GM12878 (cell line): ENCODE data around the gene AGPAT2. TPM values are rescaled to one million over a fixed set of nuclear protein-coding genes. Genes with fewer than 3 reads are reported as not detected.

Source experiments
- ATAC-seq: fragments of 200-7000 bp; cut with Tn5 transposase; 3 replicates; pipeline ENCODE4 v1.9.1; 2020; ENCODE audit warnings: mild to moderate bottlenecking, moderate library complexity
- BruUV-seq: library from RNA; stranded (reverse); fragments of 400-500 nt; replicated peaks from 2 replicates; lab custom pipeline; 2021; lab: Mats Ljungman, UMichigan
- CTCF ChIA-PET: fragments of 300-600 bp; sonication (Branson Sonifier 250); formaldehyde crosslinking; extraction: SDS; loops from one replicate; lab custom pipeline; 2021; ENCODE audit warnings: inconsistent platforms; lab: Yijun Ruan, JAX
- POLR2A ChIA-PET: fragments of 350-600 bp; formaldehyde crosslinking; extraction: SDS; loops from one replicate; lab custom pipeline; 2021; ENCODE audit warnings: inconsistent platforms; lab: Charles Lee
- RAD21 ChIA-PET: fragments of 300-600 bp; sonication (Branson Sonifier 250); formaldehyde crosslinking; loops from one replicate; lab custom pipeline; 2023; ENCODE audit warnings: antibody characterized with exemption; ENCODE audit not compliant: unreplicated experiment; lab: Charles Lee
- SMC1A ChIA-PET: fragments of 300-600 bp; sonication (Branson Sonifier 250); formaldehyde crosslinking; loops from one replicate; lab custom pipeline; 2023; ENCODE audit not compliant: unreplicated experiment, uncharacterized antibody; lab: Charles Lee
- DNase-seq: peaks from one replicate; pipeline ENCODE4 v3.0.0-alpha.2; 2011; ENCODE audit warnings: low read depth, low spot score
- FAIRE-seq: peaks from 3 replicates; lab custom pipeline; 2011; peaks lifted over from hg19 to GRCh38; lab: Jason Lieb, UNC
- H2AFZ ChIP-seq: 2 replicates; pipeline ENCODE4 v1.6.0; 2011; ENCODE audit warnings: low read depth, low read length, control low read depth; ENCODE audit not compliant: control insufficient read depth
- H3K27ac ChIP-seq: 2 replicates; pipeline ENCODE4 v1.5.1; 2011; ENCODE audit warnings: control low read depth; ENCODE audit not compliant: control insufficient read depth, insufficient read depth
- H3K27me3 ChIP-seq, 2 experiments: replicated peaks in 1 of 2; 2 replicates each; pipeline versions ENCODE4 v1.6.0 to v1.6.1; 2011; ENCODE audit warnings: low read length in 1 of 2; ENCODE audit not compliant: control insufficient read depth in 2 of 2, insufficient read depth in 2 of 2
- H3K36me3 ChIP-seq, 2 experiments: 2 replicates each; pipeline ENCODE4 v1.5.1; 2011; ENCODE audit warnings: low read length in 1 of 2; ENCODE audit not compliant: control insufficient read depth in 2 of 2, insufficient read depth in 2 of 2
- H3K4me1 ChIP-seq: 2 replicates; pipeline ENCODE4 v1.6.1; 2011; ENCODE audit warnings: mild to moderate bottlenecking, low read length, moderate library complexity, mixed read lengths; ENCODE audit not compliant: control insufficient read depth, insufficient read depth
- H3K4me2 ChIP-seq: 2 replicates; pipeline ENCODE4 v1.6.0; 2011; ENCODE audit warnings: control low read depth; ENCODE audit not compliant: control insufficient read depth, insufficient read depth
- H3K4me3 ChIP-seq: fragments of 200-600 bp; sonication (generic); 2 replicates; pipeline ENCODE4 v1.5.1; 2016
- H3K79me2 ChIP-seq: 2 replicates; pipeline ENCODE4 v1.6.0; 2011; ENCODE audit warnings: low read length; ENCODE audit not compliant: control insufficient read depth, insufficient read depth
- H3K9ac ChIP-seq: 2 replicates; pipeline ENCODE4 v1.8.0; 2011; ENCODE audit warnings: low read length, control low read depth, mixed read lengths; ENCODE audit not compliant: control insufficient read depth, insufficient read depth
- H3K9me3 ChIP-seq: replicated peaks from 3 replicates; pipeline ENCODE4 v1.5.1; 2011; ENCODE audit warnings: mild to moderate bottlenecking, low read length; ENCODE audit not compliant: control insufficient read depth, insufficient read depth
- H4K20me1 ChIP-seq: 2 replicates; pipeline ENCODE4 v1.6.0; 2011; ENCODE audit not compliant: control insufficient read depth, insufficient read depth
- CBX5 ChIP-seq: sonication (generic); IDR thresholded peaks from 2 replicates; pipeline ENCODE4 v1.6.1; 2016; ENCODE audit warnings: low read depth, moderate library complexity, mild to moderate bottlenecking, inconsistent platforms
- EP300 ChIP-seq, 2 experiments: fragments of 150-350 bp in 1 of 2; IDR thresholded peaks; 2 replicates each; pipeline ENCODE4 v1.6.1; 2011 to 2012; ENCODE audit warnings: low read depth in 2 of 2, low read length in 2 of 2, borderline replicate concordance in 1 of 2, improper control_type of control experiment in 1 of 2, inconsistent platforms in 1 of 2; ENCODE audit not compliant: control insufficient read depth in 1 of 2
- GABPA ChIP-seq: IDR thresholded peaks from 2 replicates; pipeline ENCODE4 v1.6.1; 2014; ENCODE audit warnings: antibody characterized with exemption, low read depth, mild to moderate bottlenecking, inconsistent platforms
- HCFC1 ChIP-seq: fragments of 150-350 bp; IDR thresholded peaks from 2 replicates; pipeline ENCODE4 v1.6.1; 2014; ENCODE audit warnings: low read length
- MXI1 ChIP-seq: fragments of 150-350 bp; IDR thresholded peaks from 2 replicates; pipeline ENCODE4 v1.6.1; 2011; ENCODE audit warnings: low read depth, mild to moderate bottlenecking, inconsistent platforms, low read length, improper control_type of control experiment
- NFYA ChIP-seq: IDR thresholded peaks from 2 replicates; pipeline ENCODE4 v1.6.1; 2011; ENCODE audit warnings: low read depth, mild to moderate bottlenecking, low read length, improper control_type of control experiment, borderline replicate concordance
- RB1 ChIP-seq: fragments of 450-650 bp; formaldehyde crosslinking; IDR thresholded peaks from 2 replicates; pipeline ENCODE4 v1.6.1; 2017; ENCODE audit warnings: mild to moderate bottlenecking, borderline replicate concordance
- RCOR1 ChIP-seq: conservative IDR thresholded peaks from 2 replicates; pipeline ENCODE4 v1.6.1; 2012; ENCODE audit warnings: low read depth, low read length, improper control_type of control experiment
- SKIL ChIP-seq: fragments of 450-650 bp; IDR thresholded peaks from 2 replicates; pipeline ENCODE4 v1.6.1; 2017; ENCODE audit warnings: mild to moderate bottlenecking, low read depth, inconsistent platforms; ENCODE audit not compliant: poor library complexity, severe bottlenecking
- SMAD1 ChIP-seq: fragments of 450-650 bp; IDR thresholded peaks from 2 replicates; pipeline ENCODE4 v1.6.1; 2018; ENCODE audit warnings: mild to moderate bottlenecking, low read depth; ENCODE audit not compliant: partially characterized antibody
- SMAD5 ChIP-seq: IDR thresholded peaks from 2 replicates; pipeline ENCODE4 v1.6.1; 2016; ENCODE audit warnings: antibody characterized with exemption, low read depth
- SREBF1 ChIP-seq: IDR thresholded peaks from 2 replicates; pipeline ENCODE4 v1.6.1; 2012; ENCODE audit warnings: mild to moderate bottlenecking, low read length
- TCF7 ChIP-seq: IDR thresholded peaks from 2 replicates; pipeline ENCODE4 v1.6.1; 2014; ENCODE audit warnings: antibody characterized with exemption, borderline replicate concordance
- YY1 ChIP-seq: IDR thresholded peaks from 2 replicates; pipeline ENCODE4 v1.6.1; 2011; ENCODE audit warnings: low read depth, mild to moderate bottlenecking, low read length
- ZNF24 ChIP-seq: fragments of 450-650 bp; IDR thresholded peaks from 2 replicates; pipeline ENCODE4 v1.6.1; 2017; ENCODE audit warnings: antibody characterized with exemption, mild to moderate bottlenecking
- ZNF384 ChIP-seq: IDR thresholded peaks from 2 replicates; pipeline ENCODE4 v1.6.1; 2012; ENCODE audit warnings: low read depth, mild to moderate bottlenecking, low read length, improper control_type of control experiment, borderline replicate concordance
- ZNF622 ChIP-seq: fragments of 450-650 bp; IDR thresholded peaks from 2 replicates; pipeline ENCODE4 v1.6.1; 2017; ENCODE audit warnings: mild to moderate bottlenecking, inconsistent platforms
- WGBS: methylation state at CpG from one replicate; pipeline ENCODE4 v1.1.6; 2016; ENCODE audit warnings: low lambda C conversion rate; ENCODE audit not compliant: insufficient replicate concordance, insufficient coverage; ENCODE audit errors: missing lambda C conversion rate; 5-methylcytosine and 5-hydroxymethylcytosine counted together
- in situ Hi-C: fragments of 300-500 bp; cut with MboI; formaldehyde crosslinking; loops from 9 replicates; pipeline ENCODE4 v1.14.3; 2018; ENCODE audit warnings: mixed read lengths
- intact Hi-C: fragments of 100-400 bp; cut with micrococcal nuclease; formaldehyde crosslinking; loops from one replicate; pipeline ENCODE4 v1.14.2; 2022; ENCODE audit not compliant: unreplicated experiment
- polyA plus RNA-seq, 11 experiments: library from polyadenylated mRNA; depleted of rRNA in 4 of 11; unstranded in 6 of 11; stranded (reverse) in 5 of 11; fragments of >200 nt; fragmentation: Nextera tagmentation in 4 of 11; fragmentation: Illumina TruSeq in 1 of 11; extraction: Ambion mirVana in 4 of 11; extraction: Trizol in 1 of 11; gene quantifications; 1 replicate in 1 of 11; 2 replicates in 10 of 11; pipeline versions ENCODE4 v1.2.1 to v1.2.3, GENCODE V29; 2011 to 2016; ENCODE audit warnings: inconsistent platforms in 2 of 11, missing spikeins in 2 of 11, low read depth in 1 of 11
- total RNA-seq, 4 experiments: library from RNA; depleted of rRNA in 3 of 4; stranded (reverse); fragments of >200 nt in 3 of 4; fragmentation: Illumina TruSeq in 1 of 4; extraction: Trizol in 1 of 4; gene quantifications; 2 replicates each; pipeline versions ENCODE4 v1.2.1 to v1.2.3, GENCODE V29; 2013 to 2021
- TF ChIP-seq, protein P1 (sequence below): fragments of 450-650 bp; formaldehyde crosslinking; IDR thresholded peaks from 2 replicates; pipeline ENCODE4 v1.5.0; 2022; ENCODE audit warnings: mild to moderate bottlenecking, missing genetic modification characterization

AGPAT2 gene
- total and polyA plus RNA-seq, 10 of the 15 experiments (the other 5 are each of a cell fraction or from before 2014, with no cell fraction given): 0.10 to 28.5 (median 18.2) TPM

DNA sequence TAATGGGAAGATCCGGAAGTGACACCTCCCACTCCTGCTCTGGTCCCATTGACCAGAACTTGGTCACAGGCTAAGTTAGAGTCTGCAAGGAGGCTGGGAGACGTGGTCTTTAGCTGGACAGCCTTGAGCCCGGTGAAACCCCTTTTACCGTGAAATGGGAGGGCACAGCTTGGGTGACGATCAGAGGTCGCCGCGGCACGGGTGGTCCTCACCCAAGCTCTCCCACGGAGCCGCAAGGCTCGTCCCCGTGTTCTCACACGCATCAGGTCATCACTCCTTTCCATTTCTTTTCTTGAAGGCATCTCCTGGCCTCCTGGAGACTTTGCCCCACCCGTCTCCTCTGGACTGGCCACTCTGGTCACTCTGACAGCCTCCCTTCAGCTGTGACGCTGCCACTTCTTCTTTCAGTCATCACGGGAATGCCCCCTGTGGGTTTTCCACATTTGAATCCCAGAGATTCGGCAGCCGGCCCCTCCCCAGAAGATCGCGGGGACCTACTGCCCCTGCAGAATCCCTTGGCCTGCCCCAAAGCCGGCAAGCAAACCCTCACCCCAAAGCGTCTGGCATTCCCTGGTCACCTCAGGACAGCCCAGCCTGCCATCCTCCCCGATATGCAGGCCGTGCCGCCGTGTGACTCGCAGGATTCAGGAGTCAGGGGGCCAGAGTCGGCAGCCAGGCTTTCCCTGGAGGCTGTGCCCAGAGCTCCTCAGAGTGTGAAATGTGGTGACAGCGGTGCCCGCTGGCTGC is 43.5 kb downstream of the AGPAT2 start (continued):
- TF ChIP-seq SMAD5: no peak
- TF ChIP-seq YY1: no peak
- TF ChIP-seq, protein P1, sequence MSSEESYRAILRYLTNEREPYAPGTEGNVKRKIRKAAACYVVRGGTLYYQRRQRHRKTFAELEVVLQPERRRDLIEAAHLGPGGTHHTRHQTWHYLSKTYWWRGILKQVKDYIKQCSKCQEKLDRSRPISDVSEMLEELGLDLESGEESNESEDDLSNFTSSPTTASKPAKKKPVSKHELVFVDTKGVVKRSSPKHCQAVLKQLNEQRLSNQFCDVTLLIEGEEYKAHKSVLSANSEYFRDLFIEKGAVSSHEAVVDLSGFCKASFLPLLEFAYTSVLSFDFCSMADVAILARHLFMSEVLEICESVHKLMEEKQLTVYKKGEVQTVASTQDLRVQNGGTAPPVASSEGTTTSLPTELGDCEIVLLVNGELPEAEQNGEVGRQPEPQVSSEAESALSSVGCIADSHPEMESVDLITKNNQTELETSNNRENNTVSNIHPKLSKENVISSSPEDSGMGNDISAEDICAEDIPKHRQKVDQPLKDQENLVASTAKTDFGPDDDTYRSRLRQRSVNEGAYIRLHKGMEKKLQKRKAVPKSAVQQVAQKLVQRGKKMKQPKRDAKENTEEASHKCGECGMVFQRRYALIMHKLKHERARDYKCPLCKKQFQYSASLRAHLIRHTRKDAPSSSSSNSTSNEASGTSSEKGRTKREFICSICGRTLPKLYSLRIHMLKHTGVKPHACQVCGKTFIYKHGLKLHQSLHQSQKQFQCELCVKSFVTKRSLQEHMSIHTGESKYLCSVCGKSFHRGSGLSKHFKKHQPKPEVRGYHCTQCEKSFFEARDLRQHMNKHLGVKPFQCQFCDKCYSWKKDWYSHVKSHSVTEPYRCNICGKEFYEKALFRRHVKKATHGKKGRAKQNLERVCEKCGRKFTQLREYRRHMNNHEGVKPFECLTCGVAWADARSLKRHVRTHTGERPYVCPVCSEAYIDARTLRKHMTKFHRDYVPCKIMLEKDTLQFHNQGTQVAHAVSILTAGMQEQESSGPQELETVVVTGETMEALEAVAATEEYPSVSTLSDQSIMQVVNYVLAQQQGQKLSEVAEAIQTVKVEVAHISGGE (CRISPR knock-in tag): no peak
- TF ChIP-seq HCFC1: no peak
- no peak for TF ChIP-seq SMAD1
- TF ChIP-seq ZNF622: no peak

DNA sequence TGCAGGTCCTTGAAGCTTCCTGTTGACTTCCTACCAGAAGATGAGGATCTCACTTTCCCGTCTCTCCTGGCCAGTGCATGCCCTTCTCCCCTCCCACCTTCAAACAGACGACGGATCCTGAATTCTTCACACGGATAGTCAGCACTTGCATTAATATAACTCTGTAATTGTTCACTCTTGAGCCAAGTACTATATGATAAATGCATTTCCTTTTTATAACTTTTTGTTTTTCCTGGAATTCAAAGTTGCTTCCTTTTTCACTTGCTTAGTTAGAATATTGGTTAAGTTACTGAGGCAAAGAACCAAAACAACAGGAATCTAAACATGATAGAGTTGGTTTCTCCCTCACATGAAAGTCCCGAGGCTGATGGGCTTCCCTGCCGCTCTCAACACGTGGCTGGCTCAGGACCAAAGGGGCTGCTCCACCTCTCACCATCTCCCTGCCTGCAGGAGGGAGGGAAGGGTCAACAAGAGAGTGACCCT is 44.8 kb downstream of the AGPAT2 start:
- in situ Hi-C loops: no loop called here
- H3K4me1 ChIP-seq: peaks cover 12% of the 10 kb centered on the region
- WGBS: 50% methylated on average over 7 of the region's 7 CpGs
- TF ChIP-seq SKIL (no peak), RB1 (no peak), CBX5 (no peak), MXI1 (no peak), TCF7 (no peak), ZNF384 (no peak), ZNF24 (no peak), NFYA (no peak), SREBF1 (no peak), GABPA (no peak), EP300 (IDR thresholded peaks at IDR 0.05; ENCODE audit: borderline replicate concordance in 1 of 2, control insufficient read depth in 1 of 2, low read depth in 2 of 2, low read length in 2 of 2) (no peak), RCOR1 (no peak), SMAD1 (no peak)

More for the DNA sequence above, 44.8 kb downstream of the AGPAT2 start:
- peaks cover 0 to 3% of the 10 kb centered on the region in 2 experiments; a peak in 3 of 4 replicates for H3K27me3 ChIP-seq
- intact Hi-C loops: no loop called here
- ChIA-PET RAD21 (interaction anchor here (1.1 to 1.2 kb wide), 2 partner anchors 11 to 156 kb away, joined by 3 read pairs; no protein-coding TSS in a partner anchor), CTCF (interaction anchor here (1.3 to 1.4 kb wide), 3 partner anchors 11 to 158 kb away, joined by 3 read pairs; no protein-coding TSS in a partner anchor), SMC1A (no interaction called here), POLR2A (interaction anchor here (0.5 kb wide), 1 partner anchor 9 kb away, joined by 3 read pairs; no protein-coding TSS in a partner anchor)
- no peaks in the 10 kb centered on the region for H4K20me1 ChIP-seq
- ATAC-seq: no peak
- no peak overlapping the region for H3K27ac ChIP-seq
- H3K4me2 ChIP-seq: no peak overlapping the region
- no peaks in the 10 kb centered on the region for H3K9me3 ChIP-seq
- H3K36me3 ChIP-seq: no peaks in the 10 kb centered on the region
- DNase-seq: no peak
- no peak overlapping the region for H2AFZ ChIP-seq
- no TSS peak for BruUV-seq
- FAIRE-seq: no peak
- H3K9ac ChIP-seq: no peak overlapping the region
- no peak overlapping the region for H3K4me3 ChIP-seq
- no peaks in the 10 kb centered on the region for H3K79me2 ChIP-seq
